ENCODE data around the gene SMPD3. TPM values are rescaled to one million over a fixed set of nuclear protein-coding genes. Genes with fewer than 3 reads are reported as not detected.

The SMPD3 gene
- total and polyA plus RNA-seq, 2 of the 8 experiments (the other 6 are each of a cell fraction or from before 2014, with no cell fraction given), result 0.39 to 1.3 TPM

- TF ChIP-seq RNF2 (IDR thresholded peaks at IDR 0.05; ENCODE audit: borderline replicate concordance, low read depth, low read length, missing control alignments, poor library complexity, severe bottlenecking) (no peak), ATF2 (IDR thresholded peaks at IDR 0.05; ENCODE audit: low read length) (no peak), USF2 (IDR thresholded peaks at IDR 0.05; ENCODE audit: low read length) (no peak), TEAD4 (IDR thresholded peaks at IDR 0.05; ENCODE audit: low read depth, low read length) (no peak), JUN (IDR thresholded peaks at IDR 0.05; ENCODE audit: low read depth, low read length) (no peak), CHD7 (IDR thresholded peaks at IDR 0.05; ENCODE audit: insufficient replicate concordance, low read length) (no peak)
These were observed 70.5 kb downstream of the SMPD3 start (continued) for GRCh38 chr16:68377667-68378393.
